Common myeloid progenitor, CD34-positive (primary cell): Measurements from ENCODE around the gene ISYNA1.

Experiments used
- CTCF ChIA-PET: fragments of 350-600 bp; sonication (Branson Sonifier 250); formaldehyde crosslinking; loops from one replicate; lab custom pipeline; 2021; ENCODE audit warnings: antibody characterized with exemption; lab: Charles Lee
- POLR2A ChIA-PET: fragments of 350-600 bp; sonication (Branson Sonifier 250); formaldehyde crosslinking; loops from one replicate; lab custom pipeline; 2021; ENCODE audit warnings: antibody characterized with exemption; lab: Charles Lee
- DNase-seq, 3 donors: peaks; one replicate each; pipeline versions ENCODE4 v3.0.0 to v3.0.0-alpha.2; 2013
- H3K27ac ChIP-seq, 2 experiments: 1 replicate in 1 of 2; 2 replicates in 1 of 2; pipeline ENCODE4 v1.7.0; 2013; ENCODE audit warnings: inconsistent platforms in 2 of 2, low read length in 2 of 2, mild to moderate bottlenecking in 2 of 2, low read depth in 1 of 2, moderate library complexity in 1 of 2; ENCODE audit not compliant: severe bottlenecking in 2 of 2, insufficient read depth in 1 of 2, poor library complexity in 1 of 2
- H3K27me3 ChIP-seq, 5 experiments: replicated peaks in 2 of 5; 1 replicate in 3 of 5; 2 replicates in 2 of 5; pipeline versions ENCODE4 v1.6.1 to v1.7.0; 2013; ENCODE audit warnings: low read length in 4 of 5, mild to moderate bottlenecking in 2 of 5, moderate library complexity in 2 of 5, inconsistent platforms in 1 of 5; ENCODE audit not compliant: insufficient read depth in 5 of 5, control insufficient read depth in 4 of 5
- H3K36me3 ChIP-seq, 4 experiments: 1 replicate in 2 of 4; 2 replicates in 2 of 4; pipeline versions ENCODE4 v1.6.1 to v1.7.0; 2013; ENCODE audit warnings: low read length in 3 of 4, control low read depth in 1 of 4, mild to moderate bottlenecking in 1 of 4; ENCODE audit not compliant: control insufficient read depth in 4 of 4, insufficient read depth in 4 of 4
- H3K4me1 ChIP-seq, 4 experiments: 1 replicate in 3 of 4; 2 replicates in 1 of 4; pipeline versions ENCODE4 v1.6.1 to v1.7.1; 2013; ENCODE audit warnings: low read length in 3 of 4, mild to moderate bottlenecking in 3 of 4, control low read depth in 1 of 4, inconsistent platforms in 1 of 4, moderate library complexity in 1 of 4; ENCODE audit not compliant: control insufficient read depth in 4 of 4, insufficient read depth in 4 of 4; ENCODE audit errors: control extremely low read depth in 1 of 4
- H3K4me3 ChIP-seq, 7 experiments: 1 replicate in 4 of 7; 2 replicates in 3 of 7; pipeline versions ENCODE4 v1.5.1 to v1.7.0; 2013; ENCODE audit warnings: mild to moderate bottlenecking in 7 of 7, low read length in 6 of 7, moderate library complexity in 6 of 7, inconsistent platforms in 2 of 7, low read depth in 2 of 7, control low read depth in 1 of 7; ENCODE audit not compliant: insufficient read depth in 4 of 7, control insufficient read depth in 1 of 7; ENCODE audit errors: extremely low read depth in 1 of 7
- H3K9me3 ChIP-seq, 5 experiments: 1 replicate in 4 of 5; 2 replicates in 1 of 5; pipeline versions ENCODE4 v1.6.1 to v1.7.1; 2013; ENCODE audit warnings: low read length in 4 of 5, mild to moderate bottlenecking in 2 of 5, inconsistent platforms in 1 of 5, low read depth in 1 of 5, moderate library complexity in 1 of 5; ENCODE audit not compliant: control insufficient read depth in 4 of 5, insufficient read depth in 2 of 5; ENCODE audit errors: control extremely low read depth in 1 of 5
- WGBS: methylation state at CpG from one replicate; pipeline ENCODE4 v1.1.5; 2013; ENCODE audit not compliant: insufficient coverage; 5-methylcytosine and 5-hydroxymethylcytosine counted together

The ISYNA1 gene

GRCh38 chr19:18396471-18397241 is 41.3 kb downstream of the ISYNA1 start:
- CTCF ChIA-PET = interaction anchor here (0.9 to 2.3 kb wide), 6 partner anchors 8 to 22 kb away, joined by 3 to 16 read pairs (median 4); partner anchors contain the start of gene SSBP4
- no peaks in the 10 kb centered on the region for H3K27me3 ChIP-seq
- no peak overlapping the region for H3K27ac ChIP-seq
- POLR2A ChIA-PET = interaction anchor here (0.6 to 1.2 kb wide), 2 partner anchors 39 to 115 kb away, joined by 3 read pairs; partner anchors contain the start of gene JUND
- H3K4me3 ChIP-seq = peak overlapping the region in 5 of 7 experiments; percentile 32 to 74 (median 57)
- 93% methylated on average over 34 of the region's 37 CpGs for WGBS
- H3K4me1 ChIP-seq = peaks cover 0 to 59% (median 47%) of the 10 kb centered on the region in 4 experiments
- no peaks in the 10 kb centered on the region for H3K36me3 ChIP-seq
- DNase-seq = peak in 1 of 3 donors; percentile 38
- no peaks in the 10 kb centered on the region for H3K9me3 ChIP-seq

- Histone ChIP-seq H3K27ac (no peak overlapping the region), H3K4me3 (peak overlapping the region in 2 of 7 experiments; percentile 8 to 27), H3K27me3 (peaks cover 0 to 2% (median 0%) of the 10 kb centered on the region in 5 experiments), H3K36me3 (peaks cover 0 to 5% (median 0%) of the 10 kb centered on the region in 4 experiments), H3K4me1 (peaks cover 0 to 47% (median 38%) of the 10 kb centered on the region in 4 experiments), H3K9me3 (no peaks in the 10 kb centered on the region)
- WGBS = 37% methylated on average over 7 of the region's 7 CpGs
- CTCF ChIA-PET = interaction anchor here (2.0 to 9.9 kb wide), 4 partner anchors 10 to 51 kb away, joined by 4 to 133 read pairs (median 54); no protein-coding TSS in a partner anchor
- DNase-seq = peak in 1 of 3 donors; percentile 23
- POLR2A ChIA-PET = no interaction called here
Observed at GRCh38 chr19:18393836-18394235, 44.1 kb downstream of the ISYNA1 start.

- POLR2A ChIA-PET = no interaction called here
- H3K4me1 ChIP-seq = peaks cover 0 to 47% (median 39%) of the 10 kb centered on the region in 4 experiments
Observed at GRCh38 chr19:18392926-18393325, 45.0 kb downstream of the ISYNA1 start.

GRCh38 chr19:18392417-18392816 is 45.5 kb downstream of the ISYNA1 start:
- ChIA-PET CTCF (interaction anchor here (0.7 to 9.9 kb wide), 8 partner anchors 11 to 280 kb away, joined by 3 to 133 read pairs (median 6); no protein-coding TSS in a partner anchor), POLR2A (interaction anchor here (0.5 kb wide), 1 partner anchor 113 kb away, joined by 3 read pairs; no protein-coding TSS in a partner anchor)
- no peaks in the 10 kb centered on the region for H3K9me3 ChIP-seq
- H3K4me3 ChIP-seq = peak overlapping the region in 3 of 7 experiments; percentile 11 to 28 (median 25)
- peaks cover 0 to 46% (median 37%) of the 10 kb centered on the region in 4 experiments for H3K4me1 ChIP-seq
- 0% methylated on average over 5 of the region's 11 CpGs for WGBS
- H3K36me3 ChIP-seq = peaks cover 0 to 5% (median 0%) of the 10 kb centered on the region in 4 experiments
- DNase-seq = peak; percentile 90 to 94 (median 92)
- peaks cover 0 to 2% (median 0%) of the 10 kb centered on the region in 5 experiments for H3K27me3 ChIP-seq
- H3K27ac ChIP-seq = no peak overlapping the region

More at GRCh38 chr19:18392926-18393325, 45.0 kb downstream of the ISYNA1 start:
- Histone ChIP-seq H3K27me3 (peaks cover 0 to 2% (median 0%) of the 10 kb centered on the region in 5 experiments), H3K27ac (no peak overlapping the region), H3K9me3 (no peaks in the 10 kb centered on the region), H3K36me3 (peaks cover 0 to 5% (median 0%) of the 10 kb centered on the region in 4 experiments), H3K4me3 (peak overlapping the region in 4 of 7 experiments; percentile 11 to 39 (median 26))
- DNase-seq = no peak
- CTCF ChIA-PET = interaction anchor here (0.7 to 9.9 kb wide), 10 partner anchors 10 to 281 kb away, joined by 3 to 133 read pairs (median 4); no protein-coding TSS in a partner anchor
- 0% methylated on average over 3 of the region's 5 CpGs for WGBS

- Histone ChIP-seq H3K36me3 (peaks cover 0 to 5% (median 0%) of the 10 kb centered on the region in 4 experiments), H3K9me3 (no peaks in the 10 kb centered on the region), H3K27ac (no peak overlapping the region), H3K4me3 (no peak overlapping the region), H3K27me3 (peaks cover 0 to 3% (median 0%) of the 10 kb centered on the region in 5 experiments), H3K4me1 (peaks cover 0 to 46% (median 34%) of the 10 kb centered on the region in 4 experiments)
- ChIA-PET POLR2A (interaction anchor here (0.5 kb wide), 1 partner anchor 112 kb away, joined by 3 read pairs; no protein-coding TSS in a partner anchor), CTCF (interaction anchor here (1.0 to 9.9 kb wide), 8 partner anchors 9 to 279 kb away, joined by 3 to 133 read pairs (median 8); no protein-coding TSS in a partner anchor)
- 61% methylated on average over 3 of the region's 9 CpGs for WGBS
- no peak for DNase-seq
Observed at GRCh38 chr19:18391509-18392075, 46.3 kb downstream of the ISYNA1 start.

GRCh38 chr19:18390065-18390907 is 47.6 kb downstream of the ISYNA1 start:
- Histone ChIP-seq H3K9me3 (no peaks in the 10 kb centered on the region), H3K36me3 (peaks cover 0 to 5% (median 0%) of the 10 kb centered on the region in 4 experiments), H3K4me3 (no peak overlapping the region), H3K27me3 (peaks cover 0 to 3% (median 0%) of the 10 kb centered on the region in 5 experiments), H3K27ac (no peak overlapping the region), H3K4me1 (peaks cover 0 to 55% (median 40%) of the 10 kb centered on the region in 4 experiments)
- CTCF ChIA-PET = interaction anchor here (0.7 to 9.9 kb wide), 14 partner anchors 10 to 112 kb away, joined by 3 to 133 read pairs (median 6); no protein-coding TSS in a partner anchor
- POLR2A ChIA-PET = no interaction called here
- DNase-seq = no peak
- WGBS = 100% methylated on average over 5 of the region's 6 CpGs
